Epidermal melanocyte (primary cell): ENCODE data around the gene IP6K1.
A peak's percentile ranks its signal among the peaks of the same experiment; 100 is the strongest.
"Not testable (repeated sequence)": the region's sequence is repeated elsewhere in the genome, so short reads cannot be mapped to it uniquely, and the experiment has no call there.

Experiments used
- DNase-seq: peaks from one replicate; pipeline ENCODE4 v3.0.0; 2011; ENCODE audit warnings: low spot score; ENCODE audit not compliant: insufficient read length

IP6K1 gene

DNA sequence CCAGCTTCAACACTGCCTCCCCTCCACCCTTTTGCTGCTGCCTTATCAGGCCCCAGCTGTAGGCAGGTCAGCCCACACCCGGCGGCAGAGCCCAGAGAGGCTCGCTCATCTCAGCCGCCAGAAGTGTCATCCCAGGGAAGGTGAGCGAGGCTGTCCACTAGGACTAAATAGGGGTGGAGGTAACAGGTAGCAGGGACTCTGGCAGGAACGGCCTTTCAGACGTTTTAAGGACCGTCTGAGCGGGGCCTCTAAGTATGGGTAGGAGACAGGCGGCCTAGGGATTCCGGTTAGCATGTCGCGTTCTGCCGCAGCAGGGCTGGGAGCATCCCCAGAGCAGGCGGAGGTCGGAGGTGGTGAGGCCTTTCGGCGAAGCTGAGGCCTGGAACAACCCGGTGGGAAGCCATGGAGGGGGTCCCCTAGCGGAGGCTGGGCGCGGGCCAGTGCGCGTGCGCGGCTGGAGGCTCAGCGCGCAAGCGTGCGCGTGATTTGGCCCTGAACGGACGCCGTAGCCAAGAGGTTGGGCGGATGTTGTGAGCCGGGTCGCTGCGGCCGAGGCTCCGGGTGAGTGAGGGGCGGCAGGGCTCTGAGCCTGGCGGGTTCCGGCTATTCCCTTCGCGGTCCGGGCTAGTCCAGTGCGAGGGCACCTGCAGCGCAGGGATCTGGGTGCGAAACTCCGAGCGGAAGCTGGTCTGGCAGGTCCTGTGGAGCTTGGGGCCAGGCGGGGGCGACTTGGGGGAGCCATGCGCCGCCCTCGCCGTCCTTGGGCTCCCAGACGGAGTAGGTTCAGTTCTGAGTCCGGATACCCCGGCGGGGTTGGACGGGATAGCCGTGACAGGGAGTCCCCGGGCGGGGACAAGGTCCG lies 97.1 kb downstream of the IP6K1 start, which contains the start of the genes MST1 and RNF123:
Gene MST1 (minus strand): TSS at position 429 of the 862 bp plus-strand sequence. CDS start 783 bp downstream, outside the sequence.
Gene RNF123 (plus strand): TSS at position 512 of the 862 bp plus-strand sequence. CDS start 1,609 bp downstream, outside the sequence.
- DNase-seq = peak; percentile 93

DNA sequence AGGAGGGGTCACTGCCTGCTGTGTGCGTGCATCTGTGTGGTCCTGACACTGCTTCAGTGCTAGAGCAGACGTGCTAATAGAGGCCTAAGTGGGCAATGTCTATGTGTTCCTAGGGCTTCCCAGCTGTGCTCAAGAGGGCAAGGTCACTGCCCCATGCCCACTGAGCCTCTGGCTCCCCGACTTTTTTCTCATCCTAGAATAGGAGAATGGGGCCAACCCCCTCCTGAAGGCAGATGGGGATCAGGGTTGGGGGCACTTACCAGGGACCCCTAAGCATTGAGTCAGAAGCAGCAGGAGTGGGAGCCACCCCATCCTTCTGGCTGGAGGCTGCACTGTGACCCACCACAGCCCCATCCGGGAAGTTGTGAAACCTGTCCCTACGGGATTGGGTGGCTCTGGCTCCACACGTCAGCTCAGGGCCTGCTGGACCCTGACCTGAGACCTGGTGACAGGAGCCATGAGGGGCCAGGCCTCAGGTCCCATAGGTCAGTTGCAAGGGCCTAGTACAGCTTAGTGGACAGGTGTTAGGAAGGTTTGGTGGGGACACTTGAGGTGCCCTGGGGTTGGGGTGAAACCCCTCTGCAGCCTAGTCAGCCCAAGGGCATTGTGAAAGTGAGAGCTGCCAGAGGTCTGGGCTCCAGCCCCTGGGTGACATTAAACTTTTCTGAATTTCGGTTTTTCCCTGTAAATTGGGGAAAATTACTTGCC lies 97.8 kb downstream of the IP6K1 start:
- DNase-seq = not testable (repeated sequence)

DNA sequence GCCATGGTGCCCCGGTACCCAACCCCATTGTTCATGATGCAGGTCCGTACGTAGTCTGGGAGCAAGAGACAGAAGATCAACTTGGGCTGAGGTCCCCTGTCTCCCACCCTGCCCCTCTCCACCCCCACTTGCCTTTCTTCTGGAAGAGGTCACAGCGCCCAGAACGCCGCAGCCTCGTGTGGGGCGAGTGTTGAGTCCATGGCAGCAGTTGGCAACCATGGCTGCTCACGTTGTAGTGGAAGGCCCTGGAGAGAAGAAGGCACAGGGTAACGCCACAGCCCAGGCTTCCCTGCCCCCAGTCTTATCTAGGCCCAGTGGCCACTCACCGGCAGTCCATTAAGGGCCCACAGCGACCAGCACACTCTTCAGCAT lies 98.9 kb downstream of the IP6K1 start:
- not testable (repeated sequence) for DNase-seq

DNA sequence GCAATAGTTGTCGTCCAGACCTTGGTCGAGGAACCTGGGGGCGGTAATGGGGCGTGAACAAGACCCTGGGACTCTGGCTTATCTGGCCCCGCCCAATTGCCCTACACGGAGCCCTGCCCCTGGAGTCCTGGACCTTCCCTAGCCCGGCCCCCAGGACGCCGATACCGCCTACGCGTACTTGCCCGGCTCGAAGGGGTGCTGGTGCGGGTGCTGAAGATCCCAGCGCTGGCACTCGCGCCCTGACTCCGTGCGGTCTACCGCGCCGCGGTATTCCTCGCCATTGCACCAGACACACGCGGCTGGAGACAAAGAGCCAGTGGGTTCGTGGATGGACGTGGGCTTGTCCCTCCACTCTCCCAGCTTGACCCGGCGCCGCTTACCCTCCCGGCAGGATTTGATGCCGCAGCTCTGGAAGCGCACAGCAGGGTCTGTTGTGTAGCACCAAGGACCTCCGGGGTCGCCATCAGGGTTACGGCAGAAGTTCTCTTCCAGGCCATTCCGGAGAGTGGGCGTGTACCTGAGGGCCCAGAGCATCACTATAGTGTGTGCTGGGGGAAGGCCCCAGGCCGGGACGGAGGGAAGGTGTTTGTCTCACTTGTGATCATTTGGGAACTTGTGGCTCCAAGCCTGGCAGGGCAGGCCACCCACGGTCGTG lies 99.4 kb downstream of the IP6K1 start:
- not testable (repeated sequence) for DNase-seq

DNA sequence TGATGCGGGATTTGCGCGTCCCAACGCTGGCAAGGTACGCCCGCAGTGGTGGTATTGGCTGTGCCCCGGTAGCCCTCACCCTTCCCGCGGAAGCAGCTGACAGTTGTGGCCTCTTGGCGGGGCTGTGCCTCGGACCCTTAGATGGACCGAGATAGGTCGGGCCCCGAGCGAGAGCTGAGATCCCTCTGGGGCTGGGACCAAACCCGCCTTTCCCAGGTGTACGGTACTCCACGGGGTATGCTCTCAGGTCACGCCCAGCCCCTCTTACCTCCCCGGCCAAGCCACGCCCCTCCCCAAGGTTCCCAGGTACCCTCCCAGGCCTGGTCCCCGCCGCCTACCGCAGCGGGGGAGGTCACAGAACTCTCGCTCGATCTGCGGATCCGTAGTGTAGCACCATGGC lies 100.0 kb downstream of the IP6K1 start:
- not testable (repeated sequence) for DNase-seq

DNA sequence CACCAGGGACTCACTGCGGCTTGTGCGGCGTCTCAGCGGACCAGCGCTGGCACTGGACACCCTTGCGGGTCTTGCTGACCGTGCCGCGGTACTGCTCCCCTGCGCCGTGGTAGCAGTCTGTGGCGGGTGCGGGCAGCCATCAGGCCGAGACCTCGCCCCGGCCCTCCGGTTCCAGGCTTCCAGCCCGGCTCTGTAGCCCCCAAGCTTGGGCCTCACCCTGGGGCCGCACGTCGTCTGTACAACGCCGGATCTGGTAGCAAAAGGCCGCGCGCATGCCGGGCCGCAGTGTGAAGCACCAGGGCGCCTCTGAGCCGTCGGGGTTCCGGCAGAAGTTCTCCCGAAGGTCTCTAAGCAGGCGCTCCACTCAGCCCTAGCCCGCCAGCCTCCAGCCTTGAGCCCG lies 100.5 kb downstream of the IP6K1 start:
- not testable (repeated sequence) for DNase-seq

DNA sequence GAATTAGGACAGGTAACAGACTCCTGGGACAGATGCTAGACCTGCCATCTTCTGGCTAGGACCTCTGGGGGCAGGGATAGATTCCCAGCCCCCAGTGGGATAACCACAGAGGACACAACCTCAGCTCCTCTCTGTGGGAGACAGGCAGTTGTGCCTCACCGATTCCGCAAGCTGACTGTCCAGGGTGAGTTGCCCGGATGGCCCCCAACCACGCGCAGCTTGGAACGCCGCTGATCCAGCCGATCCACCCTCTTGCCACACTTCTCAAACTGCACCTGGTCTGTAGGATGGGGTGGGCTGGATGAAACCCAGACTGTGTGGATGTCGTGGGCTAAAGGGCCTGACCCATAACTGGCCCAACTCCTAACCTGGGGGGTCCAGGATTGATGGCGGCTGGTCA lies 101.2 kb downstream of the IP6K1 start:
- DNase-seq = not testable (repeated sequence)

DNA sequence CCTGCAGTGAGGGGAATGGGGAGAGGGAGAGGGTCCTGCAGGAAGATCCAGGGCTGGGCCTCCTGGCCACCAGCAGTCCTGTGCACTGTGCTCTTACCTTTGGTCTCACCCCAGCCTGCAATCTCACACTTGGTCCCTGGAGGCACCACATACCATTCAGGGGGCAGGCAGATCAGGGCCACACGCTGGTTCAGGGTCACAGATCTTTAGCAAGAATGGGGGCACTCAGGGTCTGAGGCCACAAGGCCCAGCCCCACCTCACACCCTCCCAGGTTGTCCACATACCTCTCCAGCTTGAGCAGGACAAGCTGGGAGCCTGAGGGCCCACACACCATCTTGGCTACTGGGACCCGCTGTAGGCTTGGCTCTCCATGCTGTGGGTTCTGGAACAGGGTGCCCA lies 101.9 kb downstream of the IP6K1 start:
- DNase-seq = not testable (repeated sequence)

DNA sequence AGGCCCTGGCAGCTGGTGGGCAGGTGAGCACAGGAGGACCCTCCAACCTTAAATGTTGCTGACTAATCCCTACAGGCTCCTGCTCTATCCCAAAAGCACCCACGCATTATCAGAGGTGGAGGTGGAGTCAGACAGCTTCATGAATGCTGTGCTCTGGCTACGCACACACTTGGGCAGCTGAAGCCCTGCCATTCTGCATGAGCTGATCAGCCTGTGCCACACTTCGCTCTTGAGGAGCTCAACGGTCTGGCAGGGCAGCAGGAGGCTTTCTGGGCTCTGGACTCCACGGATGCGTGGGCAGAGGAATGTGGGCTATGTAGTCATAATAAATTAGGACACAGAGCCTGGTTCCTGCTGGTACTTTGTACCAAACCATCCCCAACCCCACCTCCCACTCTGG lies 103.2 kb downstream of the IP6K1 start:
- DNase-seq = no peak

DNA sequence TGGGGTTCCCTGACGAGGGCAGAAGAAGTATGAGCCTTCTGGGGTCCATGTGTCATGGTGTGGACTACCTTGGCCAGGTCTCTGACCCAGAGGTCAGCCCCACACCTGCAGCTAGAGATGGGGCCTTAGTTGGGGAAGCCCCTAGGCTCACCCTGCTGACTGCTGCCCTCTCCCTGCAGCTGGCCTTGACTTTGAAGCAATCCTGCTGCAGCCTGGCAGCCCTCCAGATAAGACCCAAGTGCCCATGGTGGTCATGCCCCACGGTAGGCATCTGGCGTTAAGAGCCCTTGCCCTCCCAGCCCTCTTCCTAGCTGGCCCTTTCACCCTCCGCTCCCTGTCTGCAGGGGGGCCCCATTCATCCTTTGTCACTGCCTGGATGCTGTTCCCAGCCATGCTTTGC lies 104.8 kb downstream of the IP6K1 start:
- DNase-seq = no peak

DNA sequence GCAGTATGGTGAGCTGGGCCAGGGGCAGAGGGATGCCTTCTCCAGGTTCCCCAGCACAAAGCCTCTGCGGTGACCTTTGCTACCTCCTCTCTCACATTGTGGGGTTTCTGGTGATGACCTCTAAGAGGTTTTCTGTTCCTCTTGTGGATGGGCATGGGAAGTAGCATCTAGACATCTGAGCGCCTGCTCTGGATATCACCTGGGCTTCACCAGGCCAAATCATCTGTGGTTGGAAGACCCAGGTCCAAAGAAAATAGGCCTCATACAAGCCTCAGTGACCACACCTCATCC lies 105.2 kb downstream of the IP6K1 start:
- no peak for DNase-seq

DNA sequence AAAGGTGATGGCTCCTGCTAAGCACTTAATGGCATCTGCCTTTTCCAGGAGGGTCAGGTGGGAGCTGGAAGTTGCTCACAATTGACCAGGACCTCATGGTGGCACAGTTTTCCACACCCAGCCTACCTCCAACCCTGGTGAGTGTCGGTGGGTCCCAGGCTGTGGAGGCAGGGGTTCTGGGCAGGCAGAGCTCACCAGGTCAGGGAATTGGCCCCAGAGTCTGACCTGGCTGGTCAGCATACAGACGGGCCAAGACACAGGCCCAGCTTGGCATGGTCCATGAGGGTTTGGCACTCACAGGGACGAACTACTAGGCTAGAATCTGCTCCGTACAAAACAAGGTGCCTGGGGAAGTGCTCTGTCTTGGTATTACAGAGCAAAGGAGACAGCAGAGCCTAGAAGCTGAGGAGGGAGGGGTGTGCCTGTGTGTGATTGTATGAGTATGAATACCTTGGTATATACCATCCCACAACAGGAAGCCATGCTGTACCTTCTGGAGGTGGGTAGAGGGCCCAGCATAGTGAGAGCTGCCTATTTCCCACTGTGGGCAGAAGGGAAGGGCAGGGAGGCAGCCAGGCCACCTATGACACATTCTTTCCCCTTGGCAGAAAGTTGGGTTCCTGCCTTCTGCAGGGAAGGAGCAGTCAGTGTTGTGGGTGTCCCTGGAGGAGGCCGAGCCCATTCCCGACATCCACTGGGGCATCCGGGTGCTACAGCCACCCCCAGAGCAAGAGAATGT lies 105.7 kb downstream of the IP6K1 start:
- no peak for DNase-seq

DNA sequence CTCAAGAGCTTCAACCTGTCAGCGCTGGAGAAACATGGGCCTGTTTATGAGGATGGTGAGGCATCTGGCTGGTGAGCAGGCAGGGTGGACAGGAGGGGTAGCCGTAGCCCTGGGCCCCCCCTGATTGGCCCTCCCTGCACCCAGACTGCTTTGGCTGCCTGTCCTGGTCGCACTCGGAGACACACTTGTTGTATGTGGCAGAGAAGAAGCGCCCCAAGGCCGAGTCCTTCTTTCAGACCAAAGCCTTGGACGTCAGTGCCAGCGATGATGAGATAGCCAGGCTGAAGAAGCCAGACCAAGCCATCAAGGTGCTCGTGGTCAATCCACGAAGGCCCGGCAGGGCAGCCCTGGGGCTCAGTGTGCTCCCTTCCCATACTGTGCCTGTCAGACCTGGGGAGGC lies 110.4 kb downstream of the IP6K1 start:
- DNase-seq = no peak

DNA sequence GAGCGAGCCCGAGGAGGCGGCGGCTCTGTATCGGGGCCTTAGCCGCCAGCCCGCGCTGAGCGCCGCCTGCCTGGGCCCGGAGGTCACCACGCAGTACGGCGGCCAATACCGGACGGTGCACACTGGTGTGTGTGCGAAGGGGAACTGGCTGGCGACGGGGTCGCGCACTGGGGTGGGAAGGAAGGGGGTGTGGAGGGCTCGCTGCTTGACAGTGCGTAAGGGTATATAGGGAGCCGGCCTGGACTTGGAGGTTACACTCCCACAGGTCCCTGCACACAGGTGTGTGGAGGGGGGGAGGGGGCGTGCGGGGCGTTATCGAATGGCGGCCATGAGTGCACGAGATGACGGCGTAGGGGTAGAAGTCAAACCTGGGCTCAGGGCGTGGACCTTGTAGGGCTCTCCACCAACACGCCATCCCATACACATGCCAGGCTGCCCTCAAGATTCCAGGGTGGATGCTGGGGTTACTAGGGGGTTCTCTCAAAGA lies 111.8 kb downstream of the IP6K1 start:
- DNase-seq = no peak
